HCT116 (cell line): Measurements from ENCODE around the gene SEMA7A. TPM values are rescaled to one million over a fixed set of nuclear protein-coding genes. Genes with fewer than 3 reads are reported as not detected.

Source experiments
- ATAC-seq: fragments of 200-7000 bp; cut with Tn5 transposase; 2 replicates; pipeline ENCODE4 v1.9.1; 2020; ENCODE audit warnings: mild to moderate bottlenecking, moderate library complexity
- BruUV-seq: library from RNA; stranded (reverse); fragments of 400-500 nt; replicated peaks from 2 replicates; lab custom pipeline; 2021; lab: Mats Ljungman, UMichigan
- CTCF ChIA-PET: fragments of 300-600 bp; sonication (Branson Sonifier 250); formaldehyde crosslinking; loops from one replicate; lab custom pipeline; 2021; ENCODE audit warnings: antibody characterized with exemption; lab: Charles Lee
- POLR2A ChIA-PET: fragments of 300-600, 350-600 bp; sonication (Branson Sonifier 250); formaldehyde crosslinking; loops from one replicate; lab custom pipeline; 2021; ENCODE audit warnings: antibody characterized with exemption; lab: Charles Lee
- RAD21 ChIA-PET, 2 experiments: fragments of 300-600 bp; sonication (Branson Sonifier 250); formaldehyde crosslinking; loops; one replicate each; lab custom pipeline; 2023; ENCODE audit warnings: low total read pairs in 2 of 2; ENCODE audit not compliant: uncharacterized antibody in 2 of 2, unreplicated experiment in 2 of 2, low non-redundant PET in 1 of 2; lab: Charles Lee
- DNase-seq: peaks from one replicate; pipeline ENCODE4 v3.0.0-alpha.2; 2010; ENCODE audit warnings: low read depth, low spot score
- H2AFZ ChIP-seq: fragments of 200-600 bp; shearing (Covaris generic), sonication (generic); 2 replicates; pipeline ENCODE4 v1.6.1; 2017; ENCODE audit warnings: low read depth, mixed run types, mixed read lengths, antibody characterized with exemption, low read length; ENCODE audit not compliant: poor library complexity, severe bottlenecking
- H3K27ac ChIP-seq: 2 replicates; pipeline ENCODE4 v1.5.1; 2012; ENCODE audit warnings: low read depth, low read length
- H3K27me3 ChIP-seq: fragments of 200-600 bp; sonication (generic); 2 replicates; pipeline ENCODE4 v1.6.1; 2016; ENCODE audit warnings: mixed run types, low read length, mixed read lengths; ENCODE audit not compliant: insufficient read depth
- H3K36me3 ChIP-seq, 2 experiments: fragments of 200-500 bp in 1 of 2; fragments of 200-600 bp in 1 of 2; sonication (Bioruptor generic) in 1 of 2; sonication (generic) in 1 of 2; 2 replicates each; pipeline versions ENCODE4 v1.5.1 to v1.6.1; 2014 to 2016; ENCODE audit warnings: low read length in 2 of 2, inconsistent platforms in 1 of 2, mixed read lengths in 1 of 2, mixed run types in 1 of 2; ENCODE audit not compliant: insufficient read depth in 2 of 2, control insufficient read depth in 1 of 2
- H3K4me1 ChIP-seq, 2 experiments: fragments of 200-600 bp in 1 of 2; sonication (generic) in 1 of 2; 2 replicates each; pipeline versions ENCODE4 v1.5.1 to v1.6.1; 2012 to 2017; ENCODE audit warnings: low read length in 2 of 2, inconsistent platforms in 1 of 2, mild to moderate bottlenecking in 1 of 2, mixed read lengths in 1 of 2, mixed run types in 1 of 2, moderate library complexity in 1 of 2; ENCODE audit not compliant: insufficient read depth in 2 of 2, control insufficient read depth in 1 of 2
- H3K4me2 ChIP-seq: fragments of 200-600 bp; sonication (generic); 2 replicates; pipeline ENCODE4 v1.6.1; 2017; ENCODE audit warnings: mixed run types, low read length, mixed read lengths
- H3K4me3 ChIP-seq, 2 experiments: fragments of 200-600 bp in 1 of 2; sonication (generic) in 1 of 2; replicated peaks in 1 of 2; 2 replicates each; pipeline ENCODE4 v1.5.1; 2011 to 2016; ENCODE audit warnings: low read length in 2 of 2, control low read depth in 1 of 2, low read depth in 1 of 2, mild to moderate bottlenecking in 1 of 2, mixed read lengths in 1 of 2, mixed run types in 1 of 2
- H3K79me2 ChIP-seq: fragments of 200-600 bp; sonication (generic); 2 replicates; pipeline ENCODE4 v1.6.1; 2017; ENCODE audit warnings: mild to moderate bottlenecking, mixed run types, low read length, moderate library complexity, mixed read lengths; ENCODE audit not compliant: insufficient read depth
- H3K9ac ChIP-seq: fragments of 200-600 bp; sonication (generic); 2 replicates; pipeline ENCODE4 v1.6.1; 2016; ENCODE audit warnings: low read length, mixed read lengths
- H3K9me2 ChIP-seq: fragments of 200-600 bp; sonication (generic), shearing (Covaris generic); 2 replicates; pipeline ENCODE4 v1.6.1; 2017; ENCODE audit warnings: mixed run types, mild to moderate bottlenecking, moderate library complexity; ENCODE audit not compliant: insufficient read depth
- H3K9me3 ChIP-seq, 2 experiments: fragments of 200-500 bp in 1 of 2; fragments of 200-600 bp in 1 of 2; sonication (Bioruptor generic) in 1 of 2; sonication (generic) in 1 of 2; 2 replicates each; pipeline ENCODE4 v1.6.1; 2014 to 2017; ENCODE audit warnings: low read length in 2 of 2, mixed read lengths in 2 of 2, inconsistent platforms in 1 of 2, low read depth in 1 of 2, mild to moderate bottlenecking in 1 of 2, mixed run types in 1 of 2, moderate library complexity in 1 of 2; ENCODE audit not compliant: control insufficient read depth in 1 of 2, insufficient read depth in 1 of 2
- H4K20me1 ChIP-seq: fragments of 200-600 bp; sonication (generic), shearing (Covaris generic); 2 replicates; pipeline ENCODE4 v1.6.1; 2017; ENCODE audit warnings: mixed run types, mild to moderate bottlenecking, moderate library complexity; ENCODE audit not compliant: insufficient read depth
- FOSL1 ChIP-seq: IDR thresholded peaks from 2 replicates; pipeline ENCODE4 v1.6.1; 2012; ENCODE audit warnings: low read depth
- intact Hi-C: fragments of 100-400 bp; cut with micrococcal nuclease; formaldehyde crosslinking; loops from 2 replicates; pipeline ENCODE4 v1.10.0; 2022
- total RNA-seq: library from RNA; stranded (reverse); gene quantifications from one replicate; pipeline ENCODE4 v1.2.1, GENCODE V29; 2021; ENCODE audit not compliant: unreplicated experiment
- TF ChIP-seq, protein P1 (sequence below), 3 experiments: fragments of 200-600 bp in 1 of 3; sonication (generic) in 1 of 3; IDR thresholded peaks in 2 of 3; conservative IDR thresholded peaks in 1 of 3; 2 replicates each; pipeline ENCODE4 v1.5.1; 2012 to 2017; ENCODE audit warnings: low read depth in 2 of 3, low read length in 2 of 3, antibody characterized with exemption in 1 of 3, borderline replicate concordance in 1 of 3, control low read depth in 1 of 3, mild to moderate bottlenecking in 1 of 3, mixed read lengths in 1 of 3, mixed run types in 1 of 3, moderate library complexity in 1 of 3; ENCODE audit not compliant: insufficient read depth in 1 of 3

The SEMA7A gene
- total RNA-seq, 1 experiment from 2014 or later, result 13.8 TPM

DNA sequence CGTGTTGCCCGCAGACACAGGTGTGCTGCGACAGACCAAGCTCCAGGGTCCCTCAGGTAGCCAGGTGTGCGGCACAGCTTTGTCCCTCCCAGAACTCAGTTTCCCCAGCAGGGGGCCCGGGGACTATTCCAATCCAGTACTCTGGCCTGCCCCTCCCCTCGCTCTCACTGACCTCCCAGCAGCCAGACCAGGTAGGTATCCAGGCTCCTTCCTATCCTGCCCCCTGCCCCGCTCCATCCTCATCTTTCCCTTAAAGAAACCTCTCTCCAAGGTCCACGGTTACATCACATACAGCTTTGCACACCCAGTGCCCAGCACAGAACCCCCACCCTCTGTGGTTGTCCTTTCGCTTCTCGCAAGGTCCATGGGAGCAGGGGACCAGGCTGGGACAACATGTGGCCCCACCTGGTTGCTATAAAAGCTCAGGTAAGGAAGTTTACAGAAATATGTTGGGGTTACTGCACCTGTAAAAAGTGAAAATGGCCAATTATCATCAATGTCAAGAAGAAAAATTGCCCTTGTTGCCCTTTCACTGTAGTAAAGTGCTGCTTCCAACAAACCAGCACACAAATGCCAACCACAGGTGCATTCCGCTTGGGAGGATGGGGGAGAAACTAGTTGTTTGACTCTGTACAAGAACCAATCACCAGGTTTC lies 59.0 kb downstream of the SEMA7A start:
- ChIA-PET CTCF (interaction anchor here (0.6 to 3.7 kb wide), 20 partner anchors 10 to 394 kb away, joined by 3 to 26 read pairs (median 4); partner anchors contain the start of gene UBL7), POLR2A (no interaction called here), RAD21 (interaction anchor here in 1 of 2 experiments (0.9 to 1.0 kb wide), 2 partner anchors 64 to 257 kb away, joined by 4 to 5 read pairs; no protein-coding TSS in a partner anchor)
- peak overlapping the region; percentile 86 for H3K4me2 ChIP-seq
- H2AFZ ChIP-seq, result peak overlapping the region; percentile 19
- H3K4me1 ChIP-seq, result peaks cover 10 to 24% of the 10 kb centered on the region in 2 experiments; a peak in 3 of 4 replicates
- H3K79me2 ChIP-seq, result no peaks in the 10 kb centered on the region
- DNase-seq, result no peak
- H3K9ac ChIP-seq, result 0 out of 2 replicates have a peak overlapping the region, but pooled peaks have one; percentile 39
- H3K27me3 ChIP-seq, result peaks cover 14% of the 10 kb centered on the region
- TF ChIP-seq, protein P1, sequence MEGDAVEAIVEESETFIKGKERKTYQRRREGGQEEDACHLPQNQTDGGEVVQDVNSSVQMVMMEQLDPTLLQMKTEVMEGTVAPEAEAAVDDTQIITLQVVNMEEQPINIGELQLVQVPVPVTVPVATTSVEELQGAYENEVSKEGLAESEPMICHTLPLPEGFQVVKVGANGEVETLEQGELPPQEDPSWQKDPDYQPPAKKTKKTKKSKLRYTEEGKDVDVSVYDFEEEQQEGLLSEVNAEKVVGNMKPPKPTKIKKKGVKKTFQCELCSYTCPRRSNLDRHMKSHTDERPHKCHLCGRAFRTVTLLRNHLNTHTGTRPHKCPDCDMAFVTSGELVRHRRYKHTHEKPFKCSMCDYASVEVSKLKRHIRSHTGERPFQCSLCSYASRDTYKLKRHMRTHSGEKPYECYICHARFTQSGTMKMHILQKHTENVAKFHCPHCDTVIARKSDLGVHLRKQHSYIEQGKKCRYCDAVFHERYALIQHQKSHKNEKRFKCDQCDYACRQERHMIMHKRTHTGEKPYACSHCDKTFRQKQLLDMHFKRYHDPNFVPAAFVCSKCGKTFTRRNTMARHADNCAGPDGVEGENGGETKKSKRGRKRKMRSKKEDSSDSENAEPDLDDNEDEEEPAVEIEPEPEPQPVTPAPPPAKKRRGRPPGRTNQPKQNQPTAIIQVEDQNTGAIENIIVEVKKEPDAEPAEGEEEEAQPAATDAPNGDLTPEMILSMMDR (IDR thresholded peaks at IDR 0.05 in 2 of 3, conservative IDR thresholded peaks at IDR 0.05 in 1 of 3; ENCODE audit: borderline replicate concordance in 1 of 3, insufficient read depth in 1 of 3, low read depth in 2 of 3, low read length in 2 of 3), result peak in 1 of 3 experiments; percentile 34; a peak in 2 of 6 replicates
- TF ChIP-seq FOSL1, result no peak
- ATAC-seq, result peak; percentile 52
- BruUV-seq, result no TSS peak
- no peaks in the 10 kb centered on the region for H4K20me1 ChIP-seq
- intact Hi-C loops, result loop anchor here (1.0 to 10.0 kb wide), 6 partner anchors 64 to 610 kb away; no protein-coding TSS in a partner anchor
- no peaks in the 10 kb centered on the region for H3K36me3 ChIP-seq
- H3K27ac ChIP-seq, result peak overlapping the region; percentile 57; the same call in 1 of the 2 replicates
- H3K9me3 ChIP-seq, result no peaks in the 10 kb centered on the region
- no peaks in the 10 kb centered on the region for H3K9me2 ChIP-seq
- H3K4me3 ChIP-seq, result peak overlapping the region; percentile 54 to 56
